A673 (cell line): ENCODE data around the gene MORN1. TPM values are rescaled to one million over a fixed set of nuclear protein-coding genes. Genes with fewer than 3 reads are reported as not detected.

ENCODE experiments used
- BruUV-seq: library from RNA; stranded (reverse); fragments of 400-500 nt; replicated peaks from 2 replicates; lab custom pipeline; 2021; lab: Mats Ljungman, UMichigan
- CTCF ChIA-PET: fragments of 300-600 bp; sonication (Branson Sonifier 250); formaldehyde crosslinking; loops from one replicate; lab custom pipeline; 2022; ENCODE audit warnings: antibody characterized with exemption; lab: Charles Lee
- POLR2A ChIA-PET: fragments of 300-600 bp; sonication (Branson Sonifier 250); formaldehyde crosslinking; loops from one replicate; lab custom pipeline; 2022; ENCODE audit warnings: antibody characterized with exemption; ENCODE audit not compliant: low non-redundant PET; lab: Charles Lee
- DNase-seq: peaks from one replicate; pipeline ENCODE4 v3.0.0-alpha.2; 2015; ENCODE audit warnings: low spot score
- H3K27ac ChIP-seq: fragments of 200-600 bp; sonication (generic); 2 replicates; pipeline ENCODE4 v1.5.1; 2016; ENCODE audit warnings: mixed run types, low read depth, mild to moderate bottlenecking, mixed read lengths, antibody characterized with exemption, low read length; ENCODE audit not compliant: poor library complexity, severe bottlenecking
- H3K27me3 ChIP-seq: fragments of 200-600 bp; sonication (generic); replicated peaks from 2 replicates; pipeline ENCODE4 v1.6.1; 2017; ENCODE audit warnings: mixed run types, low read depth, mild to moderate bottlenecking, mixed read lengths, antibody characterized with exemption, low read length; ENCODE audit not compliant: insufficient read depth, poor library complexity
- H3K36me3 ChIP-seq: fragments of 200-600 bp; sonication (generic); 2 replicates; pipeline ENCODE4 v1.6.1; 2016; ENCODE audit warnings: mixed run types, mild to moderate bottlenecking, mixed read lengths, antibody characterized with exemption, low read length; ENCODE audit not compliant: insufficient read depth, poor library complexity, severe bottlenecking
- H3K4me1 ChIP-seq: fragments of 200-600 bp; sonication (generic); 2 replicates; pipeline ENCODE4 v1.6.1; 2017; ENCODE audit warnings: mixed run types, mild to moderate bottlenecking, mixed read lengths, antibody characterized with exemption, low read length; ENCODE audit not compliant: insufficient read depth, poor library complexity, severe bottlenecking
- H3K4me3 ChIP-seq: fragments of 200-600 bp; sonication (generic); 2 replicates; pipeline ENCODE4 v1.5.1; 2016; ENCODE audit warnings: low read depth, mixed run types, mild to moderate bottlenecking, mixed read lengths, low read length; ENCODE audit not compliant: poor library complexity, severe bottlenecking
- H3K9me3 ChIP-seq: fragments of 200-600 bp; sonication (generic); 2 replicates; pipeline ENCODE4 v1.6.1; 2016; ENCODE audit warnings: mixed run types, low read depth, mild to moderate bottlenecking, mixed read lengths, antibody characterized with exemption, low read length; ENCODE audit not compliant: poor library complexity, severe bottlenecking
- CTCF ChIP-seq: fragments of 300-800, 200-600 bp; sonication (generic); conservative IDR thresholded peaks from 2 replicates; pipeline ENCODE4 v1.5.1; 2017; ENCODE audit warnings: low read depth, mild to moderate bottlenecking, antibody characterized with exemption, low read length, moderate library complexity, mixed read lengths
- EZH2 ChIP-seq: fragments of 200-600 bp; sonication (generic); IDR thresholded peaks from 2 replicates; pipeline ENCODE4 v1.6.1; 2017; ENCODE audit warnings: borderline replicate concordance, low read depth, mild to moderate bottlenecking, mixed read lengths, antibody characterized with exemption, low read length; ENCODE audit not compliant: poor library complexity, severe bottlenecking
- intact Hi-C: fragments of 100-400 bp; cut with micrococcal nuclease; formaldehyde crosslinking; loops from one replicate; pipeline ENCODE4 v1.10.0; 2022; ENCODE audit not compliant: unreplicated experiment
- total RNA-seq: library from RNA; stranded (reverse); gene quantifications from 2 replicates; pipeline ENCODE4 v1.2.3, GENCODE V29; 2021

MORN1 gene
- total RNA-seq, 1 experiment from 2014 or later = 24.7 TPM

DNA sequence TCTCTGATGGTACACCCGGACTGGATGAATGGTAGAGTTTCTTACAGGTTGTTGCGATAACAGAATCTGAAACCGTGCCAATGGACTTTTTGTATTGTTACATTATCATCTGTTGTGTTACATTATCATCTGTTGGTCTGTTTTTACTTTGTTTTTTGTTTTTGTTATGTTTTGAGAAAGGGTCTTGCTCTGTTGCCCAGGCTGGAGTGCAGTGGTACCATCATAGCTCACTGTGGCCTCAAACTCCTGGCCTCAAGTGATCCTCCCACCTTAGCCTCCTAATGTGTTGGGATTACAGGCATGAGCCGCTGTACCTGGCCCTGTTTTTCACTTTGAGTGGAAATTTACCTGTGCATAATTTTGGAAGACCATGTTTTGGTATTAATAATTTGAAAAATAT, 31.2 kb upstream of the MORN1 start:
- Histone ChIP-seq H3K36me3 (no peaks in the 10 kb centered on the region), H3K4me3 (no peak overlapping the region), H3K27me3 (peaks cover 55% of the 10 kb centered on the region), H3K27ac (no peak overlapping the region), H3K9me3 (no peaks in the 10 kb centered on the region), H3K4me1 (no peaks in the 10 kb centered on the region)
- TF ChIP-seq CTCF (no peak), EZH2 (no peak)
- ChIA-PET POLR2A (no interaction called here), CTCF (no interaction called here)
- no TSS peak for BruUV-seq
- DNase-seq = no peak
- intact Hi-C loops = no loop called here

DNA sequence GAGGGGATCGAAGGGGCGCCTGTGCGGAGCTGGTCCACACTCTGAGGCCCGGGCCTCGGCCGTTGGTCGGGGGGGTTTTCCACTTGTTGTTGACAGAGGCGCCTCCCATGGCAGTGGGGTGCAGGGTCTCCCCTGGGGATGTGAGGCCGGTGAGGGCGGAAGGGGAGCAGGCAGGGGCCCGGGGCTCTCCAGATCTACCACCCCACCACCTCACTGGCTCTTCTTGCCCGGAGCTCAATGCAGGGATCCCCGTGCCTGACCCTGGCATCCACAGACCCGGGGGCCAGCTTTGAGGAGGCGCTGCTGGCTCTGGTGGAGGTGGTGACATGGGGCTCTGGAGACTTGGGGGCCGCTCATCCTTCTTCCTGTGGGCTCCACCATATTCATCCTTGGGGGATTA, 28.1 kb upstream of the MORN1 start:
- CTCF ChIA-PET = interaction anchor here (0.6 kb wide), 1 partner anchor 127 kb away, joined by 3 read pairs; no protein-coding TSS in a partner anchor

GRCh38 chr1:2418791-2419320, 27.5 kb upstream of the MORN1 start:
- no peaks in the 10 kb centered on the region for H3K36me3 ChIP-seq
- no peaks in the 10 kb centered on the region for H3K9me3 ChIP-seq
- peaks cover 74% of the 10 kb centered on the region for H3K27me3 ChIP-seq
- no TSS peak for BruUV-seq
- H3K4me3 ChIP-seq = no peak overlapping the region
- no peak for TF ChIP-seq EZH2
- no peak for TF ChIP-seq CTCF
- ChIA-PET POLR2A (no interaction called here), CTCF (no interaction called here)
- DNase-seq = no peak
- no peak overlapping the region for H3K27ac ChIP-seq
- H3K4me1 ChIP-seq = peaks cover 5% of the 10 kb centered on the region
- intact Hi-C loops = no loop called here

More for the DNA sequence above, 28.1 kb upstream of the MORN1 start:
- H3K9me3 ChIP-seq = no peaks in the 10 kb centered on the region
- no TSS peak for BruUV-seq
- no peak for DNase-seq
- H3K27ac ChIP-seq = no peak overlapping the region
- no peak overlapping the region for H3K4me3 ChIP-seq
- H3K36me3 ChIP-seq = no peaks in the 10 kb centered on the region
- intact Hi-C loops = no loop called here
- no peaks in the 10 kb centered on the region for H3K4me1 ChIP-seq
- TF ChIP-seq CTCF (no peak), EZH2 (no peak)
- POLR2A ChIA-PET = no interaction called here
- peaks cover 79% of the 10 kb centered on the region for H3K27me3 ChIP-seq
